GM12873 (cell line): ENCODE results near the gene LHX2.

Experiments
- TF ChIP-seq, protein P1 (sequence below): IDR thresholded peaks from 2 replicates; pipeline ENCODE4 v1.5.1; 2012; ENCODE audit warnings: low read depth, mild to moderate bottlenecking, moderate library complexity, low read length, control low read depth; ENCODE audit not compliant: insufficient read depth; ENCODE audit errors: missing control alignments

Gene LHX2, protein sequence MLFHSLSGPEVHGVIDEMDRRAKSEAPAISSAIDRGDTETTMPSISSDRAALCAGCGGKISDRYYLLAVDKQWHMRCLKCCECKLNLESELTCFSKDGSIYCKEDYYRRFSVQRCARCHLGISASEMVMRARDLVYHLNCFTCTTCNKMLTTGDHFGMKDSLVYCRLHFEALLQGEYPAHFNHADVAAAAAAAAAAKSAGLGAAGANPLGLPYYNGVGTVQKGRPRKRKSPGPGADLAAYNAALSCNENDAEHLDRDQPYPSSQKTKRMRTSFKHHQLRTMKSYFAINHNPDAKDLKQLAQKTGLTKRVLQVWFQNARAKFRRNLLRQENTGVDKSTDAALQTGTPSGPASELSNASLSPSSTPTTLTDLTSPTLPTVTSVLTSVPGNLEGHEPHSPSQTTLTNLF

DNA sequence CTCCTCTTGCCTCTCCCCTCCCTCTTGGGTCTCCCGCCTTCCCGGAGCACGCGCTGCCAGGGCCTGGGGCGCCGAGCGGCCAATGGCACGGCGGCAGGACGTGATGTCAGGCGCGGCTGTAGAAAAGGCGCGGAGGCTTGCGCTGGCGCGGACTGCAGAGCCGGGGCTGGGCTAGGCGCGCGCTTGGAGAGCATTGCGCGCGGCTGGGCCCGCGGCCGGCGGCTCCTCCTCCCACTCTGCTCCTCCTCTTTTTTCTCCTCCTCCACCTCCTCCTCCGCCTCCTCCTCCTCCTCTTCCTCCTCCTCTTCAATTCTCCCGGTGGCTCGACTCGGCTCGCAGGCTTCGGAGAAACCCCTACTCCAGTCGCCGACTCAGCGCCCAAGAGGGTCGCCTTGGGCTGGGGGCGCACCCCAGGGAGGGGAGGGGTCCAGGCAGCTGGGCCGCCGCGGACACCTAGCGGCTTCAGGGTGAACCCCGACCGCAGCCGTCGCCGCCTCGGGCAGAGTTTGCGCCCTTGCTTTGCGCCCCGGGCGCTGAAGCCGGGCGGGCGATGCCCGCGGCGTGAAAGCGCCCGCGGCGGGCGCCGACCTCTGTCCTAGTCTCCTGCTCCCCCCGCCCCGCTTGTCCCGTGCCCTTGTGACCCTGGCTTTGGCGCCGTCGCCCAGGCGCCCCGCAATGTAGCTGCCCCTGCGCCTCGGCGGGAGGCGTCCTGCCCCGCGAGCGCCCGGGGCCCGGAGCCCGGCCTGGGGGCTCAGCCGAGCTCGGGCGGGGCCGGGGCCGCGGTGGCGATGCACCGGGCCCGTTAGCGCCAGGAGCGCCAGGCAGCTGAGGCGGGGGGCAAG, at the start of gene LHX2:
TSS of gene LHX2 (plus strand) at position 309 of the 842 bp plus-strand sequence. CDS start 581 bp downstream, outside the sequence.
- TF ChIP-seq, protein P1, sequence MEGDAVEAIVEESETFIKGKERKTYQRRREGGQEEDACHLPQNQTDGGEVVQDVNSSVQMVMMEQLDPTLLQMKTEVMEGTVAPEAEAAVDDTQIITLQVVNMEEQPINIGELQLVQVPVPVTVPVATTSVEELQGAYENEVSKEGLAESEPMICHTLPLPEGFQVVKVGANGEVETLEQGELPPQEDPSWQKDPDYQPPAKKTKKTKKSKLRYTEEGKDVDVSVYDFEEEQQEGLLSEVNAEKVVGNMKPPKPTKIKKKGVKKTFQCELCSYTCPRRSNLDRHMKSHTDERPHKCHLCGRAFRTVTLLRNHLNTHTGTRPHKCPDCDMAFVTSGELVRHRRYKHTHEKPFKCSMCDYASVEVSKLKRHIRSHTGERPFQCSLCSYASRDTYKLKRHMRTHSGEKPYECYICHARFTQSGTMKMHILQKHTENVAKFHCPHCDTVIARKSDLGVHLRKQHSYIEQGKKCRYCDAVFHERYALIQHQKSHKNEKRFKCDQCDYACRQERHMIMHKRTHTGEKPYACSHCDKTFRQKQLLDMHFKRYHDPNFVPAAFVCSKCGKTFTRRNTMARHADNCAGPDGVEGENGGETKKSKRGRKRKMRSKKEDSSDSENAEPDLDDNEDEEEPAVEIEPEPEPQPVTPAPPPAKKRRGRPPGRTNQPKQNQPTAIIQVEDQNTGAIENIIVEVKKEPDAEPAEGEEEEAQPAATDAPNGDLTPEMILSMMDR: no peak

DNA sequence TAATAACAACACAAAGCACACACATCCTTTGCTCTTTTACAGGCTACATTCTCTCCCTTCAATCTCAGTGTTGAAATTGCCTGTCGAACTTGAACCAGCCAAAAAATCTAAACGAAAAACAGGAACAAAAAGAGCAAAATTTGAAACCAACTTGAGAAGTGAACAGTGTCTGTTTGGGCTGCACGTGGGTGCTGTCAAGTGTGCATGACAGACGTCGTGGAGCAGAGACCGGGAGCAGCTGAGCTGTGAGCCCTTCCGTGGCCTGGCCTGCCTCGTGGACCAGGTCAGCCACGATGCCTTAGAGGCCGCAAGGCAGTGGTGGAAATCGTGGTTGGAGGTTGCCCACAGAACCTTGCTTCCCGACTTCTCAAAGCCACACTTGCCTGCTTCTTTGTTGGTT, 46.8 kb upstream of the LHX2 start:
- TF ChIP-seq, protein P1: no peak

DNA sequence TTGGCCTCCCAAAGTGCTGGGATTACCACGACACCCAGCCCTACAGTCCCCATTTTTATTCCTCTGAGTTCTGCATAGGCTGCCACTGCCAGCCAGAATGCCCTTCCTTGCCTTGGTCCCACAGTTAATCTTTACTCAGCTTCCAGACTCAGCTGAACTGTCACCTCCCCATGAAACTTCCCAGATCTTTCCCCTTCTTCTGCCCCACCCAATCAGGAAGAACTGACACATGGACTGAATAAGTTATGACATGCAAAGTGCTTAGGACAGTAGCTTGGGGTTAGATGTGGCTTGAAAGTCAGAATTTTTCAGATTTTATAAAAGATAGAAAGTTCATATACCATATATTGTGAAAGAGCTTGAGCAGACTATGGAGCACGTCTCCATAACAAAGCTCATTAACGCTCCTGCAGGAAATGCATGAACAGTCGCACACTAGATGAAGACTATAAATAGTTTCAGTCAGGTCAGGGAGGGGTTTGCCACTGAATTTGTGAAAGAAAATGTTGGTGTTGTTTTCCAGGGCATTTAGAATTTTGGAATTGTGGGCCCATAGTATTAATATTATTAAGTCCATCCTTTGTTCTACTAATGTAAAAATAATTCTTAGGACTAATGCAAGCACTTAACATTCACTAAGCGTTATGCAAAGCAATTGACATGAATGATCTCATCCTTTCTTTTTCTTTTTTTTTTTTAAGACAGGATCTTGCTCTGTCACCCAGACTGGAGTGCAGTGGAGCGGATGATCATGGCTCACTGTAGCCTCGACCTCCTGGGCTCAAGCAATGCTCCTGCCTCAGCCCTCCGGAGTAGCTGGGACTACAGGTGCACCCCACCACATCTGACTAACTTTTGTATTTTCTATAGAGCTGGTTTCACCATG, 45.5 kb upstream of the LHX2 start:
- TF ChIP-seq, protein P1: no peak

DNA sequence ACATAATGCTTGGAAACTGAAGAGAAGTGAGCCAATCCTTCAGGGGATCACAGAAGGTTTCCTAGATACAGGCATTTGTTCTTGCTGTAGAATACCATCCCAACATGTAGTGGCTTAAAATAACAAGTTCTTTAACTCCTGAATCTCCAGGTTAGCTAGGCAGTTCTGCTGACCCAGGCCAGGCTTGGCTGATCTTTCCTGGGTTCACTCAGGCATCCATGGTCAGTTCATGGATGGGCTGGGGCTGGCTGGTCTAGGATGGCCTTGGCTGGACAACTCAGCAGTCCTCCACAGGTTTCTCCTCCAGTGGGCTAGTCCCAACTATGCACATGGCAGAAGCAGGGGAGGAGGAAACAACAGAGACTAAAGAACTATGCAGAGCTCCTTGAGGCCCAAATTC, 44.2 kb upstream of the LHX2 start:
- TF ChIP-seq, protein P1: no peak

DNA sequence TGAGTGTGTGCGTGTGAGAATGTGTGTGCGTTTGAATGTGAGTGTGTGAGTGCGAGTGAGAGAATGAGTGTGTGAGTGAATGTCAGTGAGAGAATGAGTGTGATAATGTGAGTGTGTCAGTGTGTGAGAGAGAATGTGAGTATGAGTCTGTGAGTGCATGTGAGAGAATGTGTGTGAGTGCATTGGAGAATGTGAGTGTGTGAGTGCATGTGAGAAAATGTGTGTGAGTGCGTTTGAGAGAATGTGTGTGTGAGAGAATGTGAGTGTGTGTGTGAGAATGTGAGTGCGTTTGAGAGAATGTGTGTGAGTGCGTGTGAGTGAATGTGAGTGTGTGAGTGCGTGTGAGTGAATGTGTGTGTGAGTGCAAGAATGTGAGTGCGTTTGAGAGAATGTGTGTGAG, 39.0 kb upstream of the LHX2 start:
- TF ChIP-seq, protein P1: no peak

DNA sequence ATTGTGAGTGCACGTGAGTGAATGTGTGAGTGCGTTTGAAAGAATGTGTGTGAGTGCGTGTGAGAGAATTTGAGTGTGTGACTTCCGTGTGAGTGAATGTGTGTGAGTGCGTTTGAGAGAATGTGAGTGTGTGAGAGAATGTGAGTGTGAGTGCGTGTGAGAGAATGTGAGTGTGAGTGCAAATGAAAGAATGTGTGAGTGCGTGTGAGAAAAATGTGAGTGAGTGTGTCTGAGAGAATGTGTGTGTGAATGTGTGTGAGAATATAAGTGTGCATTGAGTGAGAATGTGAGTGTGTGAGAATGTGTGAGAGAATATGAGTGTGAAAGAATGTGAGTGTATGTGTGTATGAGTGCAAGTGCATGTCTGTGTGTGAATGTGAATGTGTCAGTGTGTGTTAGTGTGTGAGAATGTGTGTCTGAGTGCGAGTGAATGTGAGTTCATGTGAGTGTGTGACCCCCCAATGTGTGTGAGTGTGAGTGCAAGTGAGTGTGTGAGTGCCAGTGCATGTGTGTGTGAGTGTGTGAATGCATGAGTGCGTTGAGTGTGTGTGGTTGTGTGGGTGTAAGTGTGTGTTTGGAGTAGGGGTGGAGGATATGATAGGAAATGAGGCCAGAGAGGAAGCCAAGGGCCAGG, 37.9 kb upstream of the LHX2 start:
- TF ChIP-seq, protein P1: no peak

DNA sequence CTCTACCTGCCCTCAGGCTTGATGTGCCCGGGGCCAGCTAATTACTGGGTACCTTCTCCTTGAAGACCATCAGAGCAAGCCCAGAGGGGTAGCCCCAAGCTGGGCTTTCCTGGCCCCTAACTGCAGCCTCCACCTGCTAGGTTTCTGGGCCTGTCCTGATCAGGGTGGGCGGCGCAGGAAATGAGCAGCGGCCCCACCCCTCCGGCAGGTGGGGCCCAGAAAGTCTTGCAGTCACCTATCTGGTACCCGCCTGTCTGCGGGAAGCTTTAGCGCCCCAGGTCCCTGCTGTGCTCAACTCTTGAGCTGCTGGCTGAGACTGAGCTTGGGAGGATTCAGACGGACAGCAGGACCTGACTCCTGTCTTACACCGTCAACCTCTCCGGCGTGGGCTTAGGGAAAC, 37.1 kb upstream of the LHX2 start:
- TF ChIP-seq, protein P1: no peak
